GM23248 (cell line): Measurements from ENCODE around the gene HBQ1. TPM values are rescaled to one million over a fixed set of nuclear protein-coding genes. Genes with fewer than 3 reads are reported as not detected.

Experiments
- DNase-seq: peaks from one replicate; pipeline ENCODE4 v3.0.0-alpha.2; 2015
- H2AFZ ChIP-seq: fragments of 200-600 bp; sonication (generic); 2 replicates; pipeline ENCODE4 v1.6.1; 2016; ENCODE audit warnings: antibody characterized with exemption
- H3F3A ChIP-seq: fragments of 200-600 bp; sonication (generic); 2 replicates; pipeline ENCODE4 v1.6.1; 2016; ENCODE audit warnings: mild to moderate bottlenecking, antibody characterized with exemption, mixed run types; ENCODE audit not compliant: insufficient read depth
- H3K27ac ChIP-seq: fragments of 200-600 bp; sonication (generic); 2 replicates; pipeline ENCODE4 v1.5.1; 2016; ENCODE audit warnings: mild to moderate bottlenecking
- H3K27me3 ChIP-seq: fragments of 200-600 bp; sonication (generic); replicated peaks from 2 replicates; pipeline ENCODE4 v1.6.1; 2016; ENCODE audit warnings: mild to moderate bottlenecking; ENCODE audit not compliant: insufficient read depth
- H3K36me3 ChIP-seq: fragments of 200-600 bp; sonication (generic); 2 replicates; pipeline ENCODE4 v1.6.1; 2016; ENCODE audit warnings: low read depth, mild to moderate bottlenecking
- H3K4me1 ChIP-seq: fragments of 200-600 bp; sonication (generic); 2 replicates; pipeline ENCODE4 v1.6.1; 2016; ENCODE audit warnings: mild to moderate bottlenecking; ENCODE audit not compliant: insufficient read depth
- H3K4me2 ChIP-seq: fragments of 200-600 bp; sonication (generic); one replicate; pipeline ENCODE4 v1.6.1; 2016; ENCODE audit warnings: mild to moderate bottlenecking; ENCODE audit not compliant: unreplicated experiment
- H3K4me3 ChIP-seq: fragments of 200-600 bp; sonication (generic); 2 replicates; pipeline ENCODE4 v1.5.1; 2016; ENCODE audit warnings: mild to moderate bottlenecking
- H3K79me2 ChIP-seq: fragments of 200-600 bp; sonication (generic); 2 replicates; pipeline ENCODE4 v1.6.1; 2016; ENCODE audit warnings: mild to moderate bottlenecking; ENCODE audit not compliant: insufficient read depth
- H3K9ac ChIP-seq: fragments of 200-600 bp; sonication (generic); 2 replicates; pipeline ENCODE4 v1.6.1; 2016; ENCODE audit warnings: mild to moderate bottlenecking
- H3K9me2 ChIP-seq: fragments of 200-600 bp; sonication (generic); 2 replicates; pipeline ENCODE4 v1.6.1; 2016; ENCODE audit warnings: mixed run types, mild to moderate bottlenecking, moderate library complexity; ENCODE audit not compliant: insufficient read depth
- H3K9me3 ChIP-seq: fragments of 200-600 bp; sonication (generic); one replicate; pipeline ENCODE4 v1.6.1; 2017; ENCODE audit warnings: low read depth
- H4K20me1 ChIP-seq: fragments of 200-600 bp; sonication (generic); 2 replicates; pipeline ENCODE4 v1.6.0; 2016; ENCODE audit not compliant: insufficient read depth
- EZH2 ChIP-seq: fragments of 200-600 bp; sonication (generic); IDR thresholded peaks from 2 replicates; pipeline ENCODE4 v1.6.1; 2018; ENCODE audit warnings: antibody characterized with exemption, mild to moderate bottlenecking; ENCODE audit not compliant: insufficient read depth, poor library complexity, severe bottlenecking
- EZH2phosphoT487 ChIP-seq: fragments of 200-600 bp; sonication (generic); IDR thresholded peaks from 2 replicates; pipeline ENCODE4 v1.6.1; 2018; ENCODE audit warnings: antibody characterized with exemption, moderate library complexity, mild to moderate bottlenecking, low read depth; ENCODE audit not compliant: insufficient read depth
- WGBS, 2 experiments: methylation state at CpG; one replicate each; pipeline ENCODE4 v1.1.6; 2015 to 2017; ENCODE audit warnings: low lambda C conversion rate in 2 of 2, low coverage in 1 of 2; ENCODE audit errors: missing lambda C conversion rate in 2 of 2; 5-methylcytosine and 5-hydroxymethylcytosine counted together
- in situ Hi-C: fragments of 300-500 bp; cut with MboI; formaldehyde crosslinking; loops from 2 replicates; pipeline ENCODE4 v1.15.0; 2020
- polyA plus RNA-seq: library from polyadenylated mRNA; unstranded; fragments of >200 nt; fragmentation: Nextera tagmentation; extraction: Ambion mirVana; gene quantifications from 2 replicates; pipeline ENCODE4 v1.2.1, GENCODE V29; 2016
- total RNA-seq: library from RNA; depleted of rRNA; stranded (reverse); fragments of >200 nt; shearing (Covaris generic); gene quantifications from 2 replicates; pipeline ENCODE4 v1.2.3, GENCODE V29; 2014

Gene HBQ1
- total and polyA plus RNA-seq, 2 experiments from 2014 or later = not detected

- Histone ChIP-seq H3K27ac (no peak overlapping the region), H3F3A (no peaks in the 10 kb centered on the region), H3K4me3 (no peak overlapping the region), H3K9ac (no peak overlapping the region), H3K4me1 (no peaks in the 10 kb centered on the region), H3K27me3 (peaks cover 37% of the 10 kb centered on the region), H4K20me1 (no peaks in the 10 kb centered on the region), H3K36me3 (no peaks in the 10 kb centered on the region), H2AFZ (no peak overlapping the region), H3K79me2 (no peaks in the 10 kb centered on the region), H3K4me2 (no peak overlapping the region), H3K9me2 (no peaks in the 10 kb centered on the region), H3K9me3 (no peaks in the 10 kb centered on the region)
- 6 to 8% methylated on average over 30 to 31 of the region's 77 CpGs for WGBS, 2 experiments
- in situ Hi-C loops = no loop called here
- TF ChIP-seq EZH2phosphoT487 (no peak), EZH2 (no peak)
- no peak for DNase-seq
Observed at GRCh38 chr16:164827-165538, 15.3 kb upstream of the HBQ1 start.

DNA sequence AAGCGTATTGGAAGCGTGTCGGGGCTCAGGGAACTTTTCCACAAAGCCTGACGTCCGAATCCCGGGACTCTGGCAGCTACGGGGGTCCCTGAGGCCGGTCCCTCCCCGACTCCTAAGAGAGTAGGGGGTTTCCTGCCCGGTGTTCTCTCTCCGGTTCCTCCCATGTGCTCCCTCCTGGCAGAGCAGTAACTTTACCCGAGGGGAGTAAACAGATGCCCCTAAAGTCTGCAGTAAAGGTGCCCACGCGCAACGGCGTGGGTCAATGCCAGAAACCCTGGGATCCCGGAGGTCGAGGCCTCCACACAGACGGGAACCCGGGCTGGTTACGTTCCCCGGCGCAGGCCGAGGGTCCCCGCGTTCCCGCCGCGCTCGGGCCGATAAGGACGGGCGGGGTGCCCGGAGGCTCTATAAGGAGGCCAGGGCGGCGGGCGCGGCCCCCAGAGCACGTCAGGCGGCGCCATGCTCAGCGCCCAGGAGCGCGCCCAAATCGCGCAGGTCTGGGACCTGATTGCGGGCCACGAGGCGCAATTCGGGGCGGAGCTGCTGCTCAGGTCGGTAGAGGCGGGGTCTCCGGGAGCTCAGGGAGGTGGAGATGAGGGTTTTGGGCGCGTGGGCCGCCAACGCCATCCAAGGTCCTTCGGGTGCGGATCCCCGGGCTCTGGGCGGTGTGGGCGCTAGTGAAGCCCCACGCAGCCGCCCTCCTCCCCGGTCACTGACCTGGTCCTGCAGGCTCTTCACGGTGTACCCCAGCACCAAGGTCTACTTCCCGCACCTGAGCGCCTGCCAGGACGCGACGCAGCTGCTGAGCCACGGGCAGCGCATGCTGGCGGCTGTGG lies 14.5 kb upstream of the HBQ1 start, which contains the start of gene HBM:
Gene HBM (plus strand): TSS at position 440 of the 836 bp plus-strand sequence. CDS start 20 bp downstream, at position 460.
- TF ChIP-seq EZH2 (peak; percentile 88), EZH2phosphoT487 (0 out of 2 replicates have a peak, but pooled peaks have one; percentile 55)
- H3F3A ChIP-seq = no peaks in the 10 kb centered on the region
- in situ Hi-C loops = no loop called here

GRCh38 chr16:166375-167121 lies 13.7 kb upstream of the HBQ1 start:
- Histone ChIP-seq H3K36me3 (no peaks in the 10 kb centered on the region), H3K27me3 (peaks cover 40% of the 10 kb centered on the region), H3K9ac (no peak overlapping the region), H4K20me1 (no peaks in the 10 kb centered on the region), H3K4me1 (no peaks in the 10 kb centered on the region), H3K9me3 (no peaks in the 10 kb centered on the region), H3K4me2 (no peak overlapping the region), H3K9me2 (no peaks in the 10 kb centered on the region), H3K79me2 (no peaks in the 10 kb centered on the region), H2AFZ (no peak overlapping the region), H3K4me3 (no peak overlapping the region), H3K27ac (no peak overlapping the region), H3F3A (no peaks in the 10 kb centered on the region)
- WGBS, 2 experiments = 4% methylated on average over 39 to 45 of the region's 45 CpGs
- TF ChIP-seq EZH2phosphoT487 = no peak
- TF ChIP-seq EZH2 = peak; percentile 59
- in situ Hi-C loops = no loop called here
- DNase-seq = no peak

More for the DNA sequence above, 14.5 kb upstream of the HBQ1 start, which contains the start of gene HBM:
- no peaks in the 10 kb centered on the region for H3K36me3 ChIP-seq
- H3K4me1 ChIP-seq = no peaks in the 10 kb centered on the region
- no peak within 1 kb of the TSS for H3K9ac ChIP-seq
- no peak within 1 kb of the TSS for H3K4me2 ChIP-seq
- peaks cover 37% of the 10 kb centered on the region for H3K27me3 ChIP-seq
- DNase-seq = no peak
- no peak within 1 kb of the TSS for H2AFZ ChIP-seq
- H3K27ac ChIP-seq = no peak within 1 kb of the TSS
- H3K79me2 ChIP-seq = no peaks in the 10 kb centered on the region
- no peaks in the 10 kb centered on the region for H4K20me1 ChIP-seq
- WGBS, 2 experiments = 3 to 5% methylated on average over 38 to 69 of the region's 75 CpGs
- H3K9me2 ChIP-seq = no peaks in the 10 kb centered on the region
- no peak within 1 kb of the TSS for H3K4me3 ChIP-seq
- H3K9me3 ChIP-seq = no peaks in the 10 kb centered on the region

DNA sequence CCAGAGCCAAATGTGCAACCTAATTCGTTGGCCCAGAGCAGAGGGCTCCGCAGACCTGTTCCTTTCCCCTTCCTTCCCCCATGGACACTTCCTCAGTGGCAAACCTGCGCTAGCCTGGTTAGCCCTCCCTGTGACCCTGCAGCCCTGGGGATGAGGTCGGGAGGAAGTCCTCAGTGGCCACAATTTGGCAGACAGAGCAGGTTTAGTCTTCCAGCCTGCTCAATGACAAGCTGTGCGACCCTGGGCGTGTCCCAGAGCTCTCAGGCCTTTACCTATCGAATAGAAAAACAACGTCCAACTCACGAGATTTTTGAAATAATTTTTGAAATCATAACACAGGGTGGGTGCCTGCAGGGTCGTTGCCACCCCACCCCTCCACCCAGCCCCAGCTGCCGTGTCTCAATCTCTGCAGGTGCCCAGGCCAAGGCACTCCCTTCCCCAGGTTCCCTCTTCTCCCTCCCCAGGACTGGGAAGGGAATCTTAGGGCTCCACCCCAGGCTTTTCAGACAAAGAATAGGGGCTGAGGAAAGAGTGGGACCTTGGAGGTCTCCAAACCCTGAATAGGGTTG lies 13.1 kb upstream of the HBQ1 start:
- Histone ChIP-seq H3F3A (no peaks in the 10 kb centered on the region), H3K36me3 (no peaks in the 10 kb centered on the region), H3K4me1 (no peaks in the 10 kb centered on the region), H3K27ac (no peak overlapping the region), H2AFZ (no peak overlapping the region), H3K9ac (no peak overlapping the region), H3K9me3 (no peaks in the 10 kb centered on the region), H3K4me3 (no peak overlapping the region), H3K79me2 (no peaks in the 10 kb centered on the region), H4K20me1 (no peaks in the 10 kb centered on the region), H3K9me2 (no peaks in the 10 kb centered on the region), H3K27me3 (peaks cover 43% of the 10 kb centered on the region), H3K4me2 (no peak overlapping the region)
- TF ChIP-seq EZH2 (no peak), EZH2phosphoT487 (no peak)
- no peak for DNase-seq
- in situ Hi-C loops = no loop called here
- 19 to 22% methylated on average over 10 to 11 of the region's 11 CpGs for WGBS, 2 experiments
